Activated naive CD4-positive, alpha-beta T cell treated with anti-CD3 and anti-CD28 coated beads, Interleukin-2, amount 50 U/mL, for 16 hours (primary cell): Measurements from ENCODE around the gene SEC31B.

Experiments used
- DNase-seq: peaks from one replicate; pipeline ENCODE4 v3.0.0-alpha.2; 2020

SEC31B gene

DNA sequence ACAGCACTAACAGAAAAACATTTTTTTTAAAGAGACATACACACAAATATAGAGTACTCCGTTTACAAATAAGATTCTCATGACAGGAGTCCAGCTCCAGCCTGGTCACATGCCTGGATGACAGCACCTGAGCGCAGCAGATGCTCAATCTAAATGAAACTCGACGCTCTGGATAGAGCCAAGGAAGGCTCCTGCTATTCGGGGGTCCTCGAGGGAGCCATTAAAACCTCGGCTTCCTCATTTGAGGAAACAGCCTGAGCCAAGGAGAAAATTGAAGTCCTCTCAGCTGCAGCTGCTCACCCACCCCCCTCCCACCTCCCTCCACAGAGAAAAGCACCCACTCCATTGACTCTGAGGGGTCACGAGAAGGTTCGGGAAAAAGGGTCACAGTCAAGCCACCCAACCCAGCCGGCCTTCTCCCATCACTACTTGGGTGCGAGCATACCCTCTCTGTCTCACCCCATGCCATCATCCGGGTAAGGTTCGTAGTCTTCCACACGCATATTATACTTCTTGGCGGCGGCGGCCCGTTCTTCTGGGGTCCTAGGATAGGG is 9.3 kb upstream of the SEC31B start:
- no peak for DNase-seq

- DNase-seq: no peak
Observed at GRCh38 chr10:100528123-100528886, 8.6 kb upstream of the SEC31B start.

DNA sequence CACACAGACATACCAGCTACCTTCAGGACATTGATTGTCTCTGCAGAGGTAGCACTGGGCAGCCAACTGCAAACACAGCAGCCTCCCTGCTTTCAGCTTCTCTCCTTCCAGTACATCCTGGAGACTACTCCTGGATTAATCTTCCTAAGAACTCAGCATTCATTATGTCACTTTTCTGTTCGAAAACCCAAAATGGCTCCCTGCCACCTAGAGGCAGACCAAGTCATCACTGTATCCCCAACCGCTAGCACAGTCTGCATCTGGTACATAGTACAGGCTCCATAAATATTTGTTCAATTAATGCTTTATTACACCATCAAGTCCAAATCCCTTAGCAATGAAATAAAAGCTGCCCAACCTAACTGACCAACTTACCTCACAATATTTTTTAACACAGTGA is 5.0 kb upstream of the SEC31B start:
- no peak for DNase-seq

DNA sequence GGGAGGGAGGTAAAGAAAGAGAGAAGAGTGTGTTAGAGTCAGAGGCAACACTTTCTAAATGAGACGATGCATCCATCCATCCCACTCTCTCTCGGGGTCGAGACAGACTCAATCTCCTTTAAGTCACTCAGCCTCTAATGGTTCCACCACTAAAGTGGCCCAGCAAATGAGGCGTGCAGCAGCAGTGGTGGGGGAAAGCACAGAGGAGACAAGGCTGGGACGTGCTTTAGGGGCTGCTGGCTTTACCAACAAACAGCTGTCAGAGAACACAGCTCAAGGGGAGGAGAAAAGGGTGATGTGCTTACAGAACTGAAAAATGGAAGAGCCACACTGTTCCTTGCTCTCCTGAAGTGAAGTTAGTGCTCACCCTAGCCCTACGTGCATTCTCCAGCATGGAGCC is 4.5 kb upstream of the SEC31B start:
- no peak for DNase-seq

- no peak for DNase-seq
Observed at GRCh38 chr10:100522945-100523344, 3.3 kb upstream of the SEC31B start.

GRCh38 chr10:100522107-100522801 is 2.6 kb upstream of the SEC31B start:
- DNase-seq: no peak

DNA sequence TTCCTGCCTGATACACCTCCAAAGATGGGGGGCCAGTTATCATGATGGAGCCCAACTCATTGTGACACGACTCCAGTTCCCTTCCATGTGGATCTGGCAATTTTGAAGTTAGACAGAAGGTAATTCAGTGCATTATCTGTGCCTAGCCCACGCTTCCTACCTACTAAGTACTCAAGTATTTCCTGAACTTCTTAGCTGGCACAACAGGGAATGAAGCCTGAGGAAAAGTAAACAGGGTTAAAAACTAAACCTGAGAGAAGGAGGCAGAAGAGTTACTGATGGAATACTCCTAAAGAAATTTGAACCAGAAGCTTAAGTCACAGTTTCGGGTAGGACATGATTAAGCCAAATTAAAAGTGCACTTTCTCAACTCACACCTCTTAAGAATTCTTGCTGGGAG is 1.1 kb upstream of the SEC31B start:
- DNase-seq: no peak

DNA sequence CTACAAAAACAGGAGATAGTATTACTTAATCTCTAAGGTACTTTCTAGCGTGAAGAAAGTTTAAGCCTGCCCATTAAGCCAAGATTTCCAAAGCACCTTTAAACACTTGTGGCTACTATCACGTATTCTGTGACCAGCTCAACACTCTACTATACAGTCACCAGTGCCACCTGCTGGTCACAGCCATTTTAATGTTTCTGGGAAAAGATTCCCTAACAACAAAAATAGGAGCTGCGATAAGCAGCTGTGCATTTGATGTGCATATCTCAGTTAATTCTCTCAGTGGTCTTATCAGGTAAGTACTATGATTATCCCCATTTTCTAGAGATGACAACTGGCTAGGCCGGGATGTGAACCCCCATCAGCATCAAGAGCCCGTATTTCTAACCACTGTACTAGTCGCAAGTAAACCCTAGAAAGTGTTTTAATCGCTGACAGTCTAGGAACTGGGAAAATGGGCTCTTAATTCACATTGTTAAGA is 860 bp downstream of the SEC31B start:
- DNase-seq: peak; percentile 63

DNA sequence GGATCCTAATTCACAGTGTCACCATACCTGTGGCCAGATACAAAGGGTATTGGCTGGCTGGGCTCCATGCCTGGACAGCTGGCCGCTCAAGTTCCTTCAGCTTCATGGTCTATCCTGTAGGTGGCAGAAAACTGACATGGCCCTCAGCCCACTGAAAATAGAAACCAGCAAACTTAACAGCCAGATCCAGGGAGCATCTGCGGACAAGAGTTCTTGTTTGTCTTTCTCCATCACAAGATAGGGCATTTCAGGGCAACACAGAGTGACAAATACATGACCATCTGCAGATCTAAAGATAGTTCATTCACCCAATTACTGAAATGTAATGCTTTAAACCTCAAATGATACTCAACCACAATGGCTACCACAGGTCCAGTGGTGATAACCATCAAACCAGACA is 2.8 kb downstream of the SEC31B start:
- DNase-seq: no peak

GRCh38 chr10:100515612-100516011 is 4.0 kb downstream of the SEC31B start:
- no peak for DNase-seq

DNA sequence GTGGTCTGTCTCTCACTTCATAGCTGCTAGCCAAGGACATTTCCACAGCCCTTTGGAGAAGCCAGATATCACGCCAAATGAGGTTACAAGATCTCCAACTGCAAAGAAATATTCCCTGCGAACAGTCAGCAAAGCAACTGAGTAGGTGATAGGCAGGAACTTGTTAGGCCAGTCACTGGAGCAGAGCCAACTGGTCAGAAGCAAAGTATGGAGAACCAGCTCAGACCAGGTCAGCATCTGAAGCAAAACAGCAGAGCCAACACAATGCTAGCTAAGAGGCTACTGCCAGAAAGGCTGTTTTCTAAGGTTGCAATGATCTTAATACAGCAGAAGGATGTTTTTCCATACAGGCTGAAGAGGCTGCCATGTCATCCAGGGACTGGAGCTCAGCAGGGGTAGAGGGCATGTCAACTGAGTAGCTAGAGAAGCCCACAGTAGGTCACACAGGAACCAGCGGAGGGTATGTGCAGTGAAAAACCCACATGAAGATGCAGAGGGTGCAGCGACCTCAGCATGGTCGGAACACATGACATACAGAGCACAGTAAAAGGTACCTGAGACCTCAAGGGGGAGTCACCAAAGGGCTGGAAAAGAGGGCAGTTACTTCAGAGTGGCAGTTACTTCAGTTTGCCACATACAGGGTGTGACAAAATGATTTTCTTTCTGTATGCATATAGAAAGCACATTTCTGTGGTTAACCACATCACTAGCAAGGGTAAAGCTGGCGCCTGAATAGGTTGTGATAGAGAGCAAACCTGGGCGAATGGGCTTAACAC is 8.9 kb downstream of the SEC31B start:
- DNase-seq: peak; percentile 60

- peak; percentile 37 for DNase-seq
Observed at GRCh38 chr10:100509241-100509840, 10.3 kb downstream of the SEC31B start.

DNA sequence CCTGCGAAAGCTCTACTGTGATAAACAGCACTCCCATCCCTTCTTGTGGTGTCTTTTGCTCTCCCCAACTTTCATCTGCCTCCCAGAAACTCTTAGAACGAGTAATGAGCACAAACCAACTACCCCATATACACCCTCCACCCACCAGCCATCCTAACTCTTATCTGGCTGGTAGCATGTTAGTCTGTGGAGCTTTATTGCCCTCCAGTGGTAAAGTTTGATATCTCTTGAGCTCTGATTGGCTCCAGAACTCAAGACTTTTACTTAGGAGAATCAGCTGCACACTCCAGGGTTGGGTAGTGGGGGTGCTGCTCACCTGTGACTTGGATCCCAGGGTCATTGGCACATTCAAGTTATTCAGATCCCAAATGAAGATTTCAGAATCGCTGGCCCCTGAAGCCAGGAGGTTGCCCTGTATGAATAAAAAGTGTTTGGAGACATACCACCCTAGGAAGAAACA is 10.9 kb downstream of the SEC31B start:
- DNase-seq: peak; percentile 30

- no peak for DNase-seq
Observed at GRCh38 chr10:100508266-100508665, 11.4 kb downstream of the SEC31B start.

DNA sequence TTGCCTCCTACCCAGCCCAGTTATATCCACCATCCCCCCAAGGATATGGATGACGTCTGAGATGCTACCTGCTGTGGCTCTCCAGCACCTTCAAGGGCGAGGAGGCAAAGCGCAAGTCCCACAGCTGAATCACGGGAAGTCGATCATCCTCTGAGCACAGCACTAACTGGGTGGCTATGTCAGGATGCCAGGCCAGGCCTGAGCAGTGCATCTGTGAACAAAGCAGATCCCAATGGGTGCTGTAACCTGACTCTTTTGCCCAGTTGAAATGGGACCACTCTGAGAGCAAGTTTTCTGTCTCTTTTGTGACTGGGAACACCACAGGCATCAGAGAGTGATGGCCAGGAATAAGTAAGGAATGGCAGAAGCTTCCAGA is 12.3 kb downstream of the SEC31B start:
- no peak for DNase-seq

DNA sequence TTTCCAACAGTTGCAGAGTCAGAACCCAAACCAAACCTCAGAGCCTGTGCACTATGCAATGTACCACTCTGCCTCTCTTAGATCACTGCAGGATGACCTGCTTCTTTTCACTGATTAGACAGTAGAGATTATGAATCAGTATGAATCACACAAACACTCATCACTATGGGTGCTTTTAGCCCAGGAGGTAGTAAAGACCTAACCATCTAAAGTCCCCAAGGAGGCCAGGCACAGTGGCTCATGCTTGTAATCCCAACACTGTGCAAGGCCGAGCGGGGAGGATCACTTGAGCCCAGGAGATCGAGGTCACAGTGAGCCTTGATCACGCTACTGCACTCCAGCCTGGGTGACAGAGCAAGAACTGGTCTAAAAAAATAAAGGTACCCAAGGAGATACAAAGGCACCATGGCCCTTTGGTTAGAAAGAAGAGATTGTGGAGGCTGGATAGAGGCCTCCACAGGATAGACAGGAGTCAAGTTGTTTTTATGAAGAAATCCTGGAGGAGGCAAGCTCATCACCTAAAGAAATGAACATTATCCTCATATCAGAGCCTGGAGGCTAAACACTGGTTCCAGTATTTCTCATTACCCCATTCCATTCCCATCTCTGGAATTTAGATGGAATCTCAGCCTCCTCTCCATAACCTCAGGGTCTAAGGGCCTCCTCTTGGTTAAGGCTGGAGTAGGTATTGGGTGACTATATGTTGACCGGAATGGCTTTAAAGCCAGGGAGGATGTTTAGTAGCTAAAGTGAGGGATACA is 12.9 kb downstream of the SEC31B start:
- no peak for DNase-seq

- no peak for DNase-seq
Observed at GRCh38 chr10:100505164-100505563, 14.5 kb downstream of the SEC31B start.

GRCh38 chr10:100504096-100504495 is 15.6 kb downstream of the SEC31B start:
- no peak for DNase-seq

- no peak for DNase-seq
Observed at GRCh38 chr10:100502926-100503494, 16.7 kb downstream of the SEC31B start.

GRCh38 chr10:100501423-100501822 is 18.2 kb downstream of the SEC31B start:
- no peak for DNase-seq

- DNase-seq: no peak
Observed at GRCh38 chr10:100498059-100498458, 21.6 kb downstream of the SEC31B start.

GRCh38 chr10:100496567-100496966 is 23.1 kb downstream of the SEC31B start:
- no peak for DNase-seq
